ENCODE measurements around the gene PRLH.

Gene PRLH

GRCh38 chr2:237563816-237564215 is 2.6 kb upstream of the PRLH start:
- no peak for DNase-seq (ENCODE audit: low read depth in 3 of 3, low spot score in 1 of 3)

GRCh38 chr2:237564526-237565131 is 1.7 kb upstream of the PRLH start:
- DNase-seq (ENCODE audit: low read depth in 3 of 3, low spot score in 1 of 3) = no peak

GRCh38 chr2:237565974-237566373 is 400 bp upstream of the PRLH start:
- DNase-seq (ENCODE audit: low read depth in 3 of 3, low spot score in 1 of 3) = no peak

- no peak for DNase-seq (ENCODE audit: low read depth in 3 of 3, low spot score in 1 of 3)
These were observed 1.1 kb downstream of the PRLH start for GRCh38 chr2:237567276-237568029.

GRCh38 chr2:237568121-237568660 is 1.8 kb downstream of the PRLH start:
- DNase-seq (ENCODE audit: low read depth in 3 of 3, low spot score in 1 of 3) = no peak

GRCh38 chr2:237569041-237569440 is 2.7 kb downstream of the PRLH start:
- no peak for DNase-seq (ENCODE audit: low read depth in 3 of 3, low spot score in 1 of 3)

GRCh38 chr2:237569896-237570295 is 3.5 kb downstream of the PRLH start:
- DNase-seq (ENCODE audit: low read depth in 3 of 3, low spot score in 1 of 3) = no peak

GRCh38 chr2:237570776-237571335 is 4.5 kb downstream of the PRLH start:
- no peak for DNase-seq (ENCODE audit: low read depth in 3 of 3, low spot score in 1 of 3)

- no peak for DNase-seq (ENCODE audit: low read depth in 3 of 3, low spot score in 1 of 3)
These were observed 5.2 kb downstream of the PRLH start for GRCh38 chr2:237571551-237571950.

GRCh38 chr2:237572021-237572741 is 5.8 kb downstream of the PRLH start:
- DNase-seq (ENCODE audit: low read depth in 3 of 3, low spot score in 1 of 3) = peak; percentile 59 to 92 (median 72)

- DNase-seq (ENCODE audit: low read depth in 3 of 3, low spot score in 1 of 3) = no peak
These were observed 6.3 kb downstream of the PRLH start for GRCh38 chr2:237572742-237573101.

GRCh38 chr2:237573721-237574415 is 7.5 kb downstream of the PRLH start:
- DNase-seq (ENCODE audit: low read depth in 3 of 3, low spot score in 1 of 3) = no peak

- DNase-seq (ENCODE audit: low read depth in 3 of 3, low spot score in 1 of 3) = no peak
These were observed 8.1 kb downstream of the PRLH start for GRCh38 chr2:237574467-237574866.

GRCh38 chr2:237574894-237575868 is 8.8 kb downstream of the PRLH start:
- no peak for DNase-seq (ENCODE audit: low read depth in 3 of 3, low spot score in 1 of 3)

GRCh38 chr2:237575869-237576862 is 9.8 kb downstream of the PRLH start:
- no peak for DNase-seq (ENCODE audit: low read depth in 3 of 3, low spot score in 1 of 3)

GRCh38 chr2:237576974-237577373 is 10.6 kb downstream of the PRLH start:
- no peak for DNase-seq (ENCODE audit: low read depth in 3 of 3, low spot score in 1 of 3)

GRCh38 chr2:237577458-237577857 is 11.1 kb downstream of the PRLH start:
- no peak for DNase-seq (ENCODE audit: low read depth in 3 of 3, low spot score in 1 of 3)

GRCh38 chr2:237577956-237578870 is 11.8 kb downstream of the PRLH start:
- DNase-seq (ENCODE audit: low read depth in 3 of 3, low spot score in 1 of 3) = no peak

All from stimulated activated CD4-positive, alpha-beta T cell treated with anti-CD3 and anti-CD28 coated beads, TNF-alpha, amount 100 ng/mL, for 1 hour (primary cell).